Smooth muscle cell (in vitro differentiated cells): ENCODE data around the gene PIAS2. TPM values are rescaled to one million over a fixed set of nuclear protein-coding genes. Genes with fewer than 3 reads are reported as not detected.
"Not testable (repeated sequence)": the region's sequence is repeated elsewhere in the genome, so short reads cannot be mapped to it uniquely, and the experiment has no call there.

Experiments used
- DNase-seq: peaks from one replicate; lab custom pipeline; 2025; ENCODE audit not compliant: unreplicated experiment; lab: John Stamatoyannopoulos, UW
- H2AFZ ChIP-seq: fragments of 200-600 bp; sonication (generic); 2 replicates; pipeline ENCODE4 v1.6.0; 2016; ENCODE audit warnings: antibody characterized with exemption, low read depth, mild to moderate bottlenecking
- H3F3A ChIP-seq: fragments of 200-600 bp; sonication (generic); 2 replicates; pipeline ENCODE4 v1.6.0; 2017; ENCODE audit warnings: antibody characterized with exemption, low read depth
- H3K27ac ChIP-seq: fragments of 200-600 bp; sonication (generic); 2 replicates; pipeline ENCODE4 v1.5.1; 2016; ENCODE audit warnings: low read depth, mild to moderate bottlenecking
- H3K27me3 ChIP-seq: fragments of 200-600 bp; sonication (generic); 2 replicates; pipeline ENCODE4 v1.6.1; 2016; ENCODE audit warnings: low read depth, mild to moderate bottlenecking
- H3K36me3 ChIP-seq: fragments of 200-600 bp; sonication (generic); 2 replicates; pipeline ENCODE4 v1.5.1; 2016; ENCODE audit warnings: low read depth
- H3K4me1 ChIP-seq: fragments of 200-600 bp; sonication (generic); 2 replicates; pipeline ENCODE4 v1.5.1; 2016; ENCODE audit warnings: low read depth
- H3K4me2 ChIP-seq: fragments of 200-600 bp; sonication (generic); 2 replicates; pipeline ENCODE4 v1.6.0; 2016; ENCODE audit warnings: mild to moderate bottlenecking
- H3K4me3 ChIP-seq: fragments of 200-600 bp; sonication (generic); 2 replicates; pipeline ENCODE4 v1.5.1; 2016; ENCODE audit warnings: mild to moderate bottlenecking
- H3K79me2 ChIP-seq: fragments of 200-600 bp; sonication (generic); 2 replicates; pipeline ENCODE4 v1.6.0; 2016; ENCODE audit warnings: low read depth, mild to moderate bottlenecking
- H3K9ac ChIP-seq: fragments of 200-600 bp; sonication (generic); 2 replicates; pipeline ENCODE4 v1.6.0; 2016; ENCODE audit warnings: low read depth
- H3K9me3 ChIP-seq: fragments of 200-600 bp; sonication (generic); replicated peaks from 2 replicates; pipeline ENCODE4 v1.5.1; 2016; ENCODE audit warnings: low read depth
- H4K20me1 ChIP-seq: fragments of 200-600 bp; sonication (generic); 2 replicates; pipeline ENCODE4 v1.6.0; 2016; ENCODE audit warnings: low read depth
- WGBS: methylation state at CpG from one replicate; pipeline ENCODE4 v1.1.7; 2016; ENCODE audit warnings: low lambda C conversion rate; 5-methylcytosine and 5-hydroxymethylcytosine counted together
- polyA plus RNA-seq: library from polyadenylated mRNA; unstranded; fragments of >200 nt; fragmentation: Nextera tagmentation; extraction: Ambion mirVana; gene quantifications from 2 replicates; pipeline ENCODE4 v1.2.1, GENCODE V29; 2016
- total RNA-seq: library from RNA; depleted of rRNA; stranded (reverse); fragments of >200 nt; gene quantifications from 2 replicates; pipeline ENCODE4 v1.2.3, GENCODE V29; 2014
- TF ChIP-seq, protein P1 (sequence below): fragments of 200-600 bp; sonication (generic); IDR thresholded peaks from 2 replicates; pipeline ENCODE4 v1.5.1; 2017; ENCODE audit warnings: borderline replicate concordance, mild to moderate bottlenecking, antibody characterized with exemption; ENCODE audit not compliant: insufficient read depth, poor library complexity, severe bottlenecking

PIAS2 gene, protein sequence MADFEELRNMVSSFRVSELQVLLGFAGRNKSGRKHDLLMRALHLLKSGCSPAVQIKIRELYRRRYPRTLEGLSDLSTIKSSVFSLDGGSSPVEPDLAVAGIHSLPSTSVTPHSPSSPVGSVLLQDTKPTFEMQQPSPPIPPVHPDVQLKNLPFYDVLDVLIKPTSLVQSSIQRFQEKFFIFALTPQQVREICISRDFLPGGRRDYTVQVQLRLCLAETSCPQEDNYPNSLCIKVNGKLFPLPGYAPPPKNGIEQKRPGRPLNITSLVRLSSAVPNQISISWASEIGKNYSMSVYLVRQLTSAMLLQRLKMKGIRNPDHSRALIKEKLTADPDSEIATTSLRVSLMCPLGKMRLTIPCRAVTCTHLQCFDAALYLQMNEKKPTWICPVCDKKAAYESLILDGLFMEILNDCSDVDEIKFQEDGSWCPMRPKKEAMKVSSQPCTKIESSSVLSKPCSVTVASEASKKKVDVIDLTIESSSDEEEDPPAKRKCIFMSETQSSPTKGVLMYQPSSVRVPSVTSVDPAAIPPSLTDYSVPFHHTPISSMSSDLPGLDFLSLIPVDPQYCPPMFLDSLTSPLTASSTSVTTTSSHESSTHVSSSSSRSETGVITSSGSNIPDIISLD
- total RNA-seq (22.0 and 26.6 TPM in 2 replicates), polyA plus RNA-seq (15.7 and 22.8 TPM in 2 replicates)

DNA sequence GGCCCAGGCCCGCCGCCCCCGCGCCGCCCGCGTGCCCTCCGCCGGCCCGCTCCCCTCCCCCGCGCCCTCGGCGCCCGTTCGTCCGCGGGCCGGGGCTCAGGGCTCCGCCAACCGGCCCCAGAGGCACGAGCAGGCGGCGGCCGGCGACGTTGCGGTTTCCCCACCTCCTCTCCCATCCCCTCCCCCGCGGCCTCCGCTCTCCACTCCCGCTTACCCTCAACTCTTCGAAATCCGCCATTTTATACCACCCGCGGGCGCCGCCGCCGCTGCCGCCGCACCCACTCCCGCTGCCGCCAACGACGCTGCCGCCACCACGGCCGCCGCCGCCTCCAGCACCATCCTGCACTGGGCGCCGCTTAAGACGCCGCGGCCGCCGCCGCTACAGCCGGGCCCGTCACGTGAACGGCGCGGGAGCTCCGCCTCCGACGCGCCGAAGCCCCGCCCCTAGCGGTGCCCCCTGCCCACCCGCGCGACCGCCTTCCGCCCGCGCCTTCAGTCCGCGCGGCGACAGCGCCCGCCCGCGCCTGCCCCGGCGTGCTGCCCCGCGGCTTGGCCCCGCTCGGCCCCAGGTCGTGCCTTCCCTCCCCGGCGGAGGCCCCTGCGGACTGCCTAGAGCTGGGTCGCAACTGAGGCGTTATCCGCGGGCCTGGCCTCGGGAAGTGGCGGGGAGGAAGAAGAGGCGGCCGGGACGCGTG is at the start of gene PIAS2, which contains the start of gene KATNAL2:
PIAS2 (minus strand) TSS at position 400 of the 695 bp plus-strand sequence; CDS start at position 238, 162 bp downstream.
KATNAL2 (plus strand) TSS at position 495 of the 695 bp plus-strand sequence. CDS start 29,271 bp downstream, outside the sequence.
- Histone ChIP-seq H4K20me1 (peaks cover 38% of the 10 kb centered on the region), H3K9ac (peak within 1 kb of the TSS; percentile 53), H3K9me3 (no peaks in the 10 kb centered on the region), H3K27ac (peak within 1 kb of the TSS; percentile 46), H3K36me3 (no peaks in the 10 kb centered on the region), H3F3A (no peaks in the 10 kb centered on the region), H3K79me2 (peaks cover 43% of the 10 kb centered on the region), H3K27me3 (no peaks in the 10 kb centered on the region), H3K4me3 (peak within 1 kb of the TSS; percentile 94), H3K4me2 (peak within 1 kb of the TSS; percentile 94), H3K4me1 (peaks cover 19% of the 10 kb centered on the region), H2AFZ (peak within 1 kb of the TSS; percentile 91)
- DNase-seq: peak; percentile 50
- WGBS: under 1% methylated on average over 70 of the region's 107 CpGs
- TF ChIP-seq, protein P1, sequence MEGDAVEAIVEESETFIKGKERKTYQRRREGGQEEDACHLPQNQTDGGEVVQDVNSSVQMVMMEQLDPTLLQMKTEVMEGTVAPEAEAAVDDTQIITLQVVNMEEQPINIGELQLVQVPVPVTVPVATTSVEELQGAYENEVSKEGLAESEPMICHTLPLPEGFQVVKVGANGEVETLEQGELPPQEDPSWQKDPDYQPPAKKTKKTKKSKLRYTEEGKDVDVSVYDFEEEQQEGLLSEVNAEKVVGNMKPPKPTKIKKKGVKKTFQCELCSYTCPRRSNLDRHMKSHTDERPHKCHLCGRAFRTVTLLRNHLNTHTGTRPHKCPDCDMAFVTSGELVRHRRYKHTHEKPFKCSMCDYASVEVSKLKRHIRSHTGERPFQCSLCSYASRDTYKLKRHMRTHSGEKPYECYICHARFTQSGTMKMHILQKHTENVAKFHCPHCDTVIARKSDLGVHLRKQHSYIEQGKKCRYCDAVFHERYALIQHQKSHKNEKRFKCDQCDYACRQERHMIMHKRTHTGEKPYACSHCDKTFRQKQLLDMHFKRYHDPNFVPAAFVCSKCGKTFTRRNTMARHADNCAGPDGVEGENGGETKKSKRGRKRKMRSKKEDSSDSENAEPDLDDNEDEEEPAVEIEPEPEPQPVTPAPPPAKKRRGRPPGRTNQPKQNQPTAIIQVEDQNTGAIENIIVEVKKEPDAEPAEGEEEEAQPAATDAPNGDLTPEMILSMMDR: no peak

DNA sequence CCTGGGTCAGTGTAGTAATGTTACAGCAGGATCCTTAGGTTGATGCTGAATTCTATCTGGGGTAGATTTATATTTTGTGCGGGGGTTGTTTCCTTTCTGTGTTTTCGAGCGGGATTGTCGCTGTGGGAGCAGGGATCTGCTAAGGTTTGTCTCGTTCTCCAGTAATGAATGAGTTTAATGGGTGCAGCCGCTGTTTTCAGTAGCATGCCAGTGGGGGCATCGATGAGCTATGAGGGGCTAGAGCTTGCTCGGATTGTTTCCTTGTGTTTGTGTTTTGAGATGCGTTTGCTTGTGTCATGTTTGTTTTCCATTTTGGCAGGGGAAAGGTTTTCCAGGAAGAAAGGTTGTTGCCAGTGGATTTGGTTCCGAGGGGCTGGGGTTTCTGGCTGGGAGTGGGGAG is 49.0 kb upstream of the PIAS2 start:
- H3K9ac ChIP-seq, H3K27ac ChIP-seq, H3K36me3 ChIP-seq, H3K79me2 ChIP-seq, H3F3A ChIP-seq, DNase-seq, H3K27me3 ChIP-seq, H3K4me3 ChIP-seq, H4K20me1 ChIP-seq, H3K9me3 ChIP-seq, H3K4me2 ChIP-seq, H3K4me1 ChIP-seq, H2AFZ ChIP-seq: not testable (repeated sequence)
- WGBS: no CpG with 5 or more reads among the region's 10 CpGs

DNA sequence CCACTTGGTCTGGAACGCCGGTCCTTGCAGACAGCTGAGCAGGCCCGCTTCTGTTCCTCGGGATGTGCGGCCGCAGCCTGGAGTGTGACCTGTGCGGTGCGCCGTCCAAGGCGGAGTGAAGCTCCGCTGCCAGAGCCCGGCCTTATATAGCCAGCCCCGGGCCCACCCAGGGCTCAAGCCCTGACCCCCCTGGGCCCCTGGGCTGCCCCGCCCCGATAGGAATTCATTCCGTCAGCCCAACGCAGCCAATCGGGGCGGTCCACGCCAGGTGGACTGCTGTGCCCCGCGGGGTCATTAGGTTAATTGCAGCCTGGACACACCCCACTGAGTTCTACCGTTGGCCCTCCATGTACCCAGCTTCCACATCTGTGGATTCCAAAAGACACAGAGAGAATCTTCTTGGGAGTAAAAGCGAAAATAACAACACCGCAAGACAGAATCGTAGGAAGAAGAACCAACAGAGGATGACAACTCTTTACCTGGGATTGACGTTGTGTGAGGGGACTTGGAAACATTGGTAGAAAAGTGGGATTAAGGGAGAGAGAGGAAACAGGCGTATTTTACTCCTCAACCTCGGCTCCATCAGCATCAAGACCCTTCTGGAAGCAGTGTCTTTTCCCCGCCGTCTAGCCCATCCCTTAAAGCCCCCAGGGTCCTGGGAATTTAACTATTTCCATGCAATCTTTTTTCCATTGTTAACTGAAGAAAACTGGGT is 47.4 kb upstream of the PIAS2 start:
- not testable (repeated sequence) for H3K9me3 ChIP-seq, H4K20me1 ChIP-seq, H3K27me3 ChIP-seq, H3K9ac ChIP-seq, H3K4me3 ChIP-seq, H3K4me2 ChIP-seq, H3K79me2 ChIP-seq, DNase-seq, H3K4me1 ChIP-seq, H3K27ac ChIP-seq, H3K36me3 ChIP-seq, H2AFZ ChIP-seq, H3F3A ChIP-seq
- WGBS: no CpG with 5 or more reads among the region's 31 CpGs

DNA sequence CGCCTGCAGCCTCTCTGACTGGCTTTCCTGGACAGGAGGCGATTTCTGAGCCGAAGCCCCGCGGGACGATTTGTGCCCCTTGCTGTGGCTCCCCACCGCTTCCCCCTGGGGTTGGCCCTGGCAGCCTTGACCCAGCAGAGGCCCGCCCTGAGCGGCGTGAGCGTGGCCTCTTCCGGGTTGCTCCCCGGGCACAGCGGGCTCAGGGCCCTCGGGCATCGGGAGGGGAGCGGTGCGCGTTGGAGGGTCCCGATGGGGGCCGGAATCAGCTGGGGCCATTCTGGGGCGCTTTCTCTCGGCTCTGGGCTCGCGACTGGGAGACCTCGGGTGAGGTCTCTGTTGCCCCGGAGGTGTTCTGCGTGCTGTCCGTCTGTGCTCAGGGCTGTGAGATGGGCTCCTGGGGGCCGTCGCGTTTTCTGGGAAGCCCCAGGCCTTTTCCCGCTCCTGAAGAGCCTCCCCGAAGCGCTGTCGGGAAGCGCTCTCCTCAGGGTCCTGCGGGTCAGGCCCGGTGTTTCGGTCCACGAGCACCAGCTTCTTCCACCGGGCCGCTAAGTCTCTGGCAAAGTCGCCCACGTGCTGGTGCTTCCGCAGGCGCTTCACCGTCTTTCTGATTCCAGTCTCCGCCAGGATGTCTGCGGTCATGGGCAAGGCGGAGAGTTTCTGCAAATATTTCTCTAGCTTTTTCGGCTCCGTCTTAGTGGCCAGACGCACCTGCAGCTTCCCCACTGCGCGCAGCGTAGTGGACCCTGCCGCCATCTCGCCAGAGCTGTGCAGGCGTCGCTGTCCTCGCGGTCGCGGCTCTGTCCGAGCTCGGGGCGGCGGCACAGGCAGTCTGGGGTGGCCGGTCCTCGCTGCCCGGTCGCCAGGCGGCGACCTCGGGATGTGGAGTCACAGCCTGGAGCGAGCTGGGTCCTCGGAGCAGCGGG is 46.6 kb upstream of the PIAS2 start:
- not testable (repeated sequence) for H3K36me3 ChIP-seq, H3K79me2 ChIP-seq, H3K4me1 ChIP-seq, DNase-seq, H3K27ac ChIP-seq, H3K4me2 ChIP-seq, H3K9me3 ChIP-seq, H3K27me3 ChIP-seq, H3K4me3 ChIP-seq, H3F3A ChIP-seq, H3K9ac ChIP-seq, H4K20me1 ChIP-seq, H2AFZ ChIP-seq
- WGBS: no CpG with 5 or more reads among the region's 79 CpGs
